Fibroblast of mammary gland (primary cell): Measurements from ENCODE around the gene ASPRV1.
A peak's percentile ranks its signal among the peaks of the same experiment; 100 is the strongest.

Experiments
- DNase-seq: peaks from one replicate; pipeline ENCODE4 v3.0.0-alpha.2; 2010; ENCODE audit warnings: low read depth
- H3K4me3 ChIP-seq: 2 replicates; pipeline ENCODE4 v1.5.1; 2011; ENCODE audit warnings: low read depth, mild to moderate bottlenecking, low read length, moderate library complexity; ENCODE audit not compliant: control insufficient read depth
- TF ChIP-seq, protein P1 (sequence below): conservative IDR thresholded peaks from 2 replicates; pipeline ENCODE4 v1.5.1; 2011; ENCODE audit warnings: low read depth, low read length, inconsistent platforms; ENCODE audit not compliant: control insufficient read depth, insufficient read depth

Gene ASPRV1

DNA sequence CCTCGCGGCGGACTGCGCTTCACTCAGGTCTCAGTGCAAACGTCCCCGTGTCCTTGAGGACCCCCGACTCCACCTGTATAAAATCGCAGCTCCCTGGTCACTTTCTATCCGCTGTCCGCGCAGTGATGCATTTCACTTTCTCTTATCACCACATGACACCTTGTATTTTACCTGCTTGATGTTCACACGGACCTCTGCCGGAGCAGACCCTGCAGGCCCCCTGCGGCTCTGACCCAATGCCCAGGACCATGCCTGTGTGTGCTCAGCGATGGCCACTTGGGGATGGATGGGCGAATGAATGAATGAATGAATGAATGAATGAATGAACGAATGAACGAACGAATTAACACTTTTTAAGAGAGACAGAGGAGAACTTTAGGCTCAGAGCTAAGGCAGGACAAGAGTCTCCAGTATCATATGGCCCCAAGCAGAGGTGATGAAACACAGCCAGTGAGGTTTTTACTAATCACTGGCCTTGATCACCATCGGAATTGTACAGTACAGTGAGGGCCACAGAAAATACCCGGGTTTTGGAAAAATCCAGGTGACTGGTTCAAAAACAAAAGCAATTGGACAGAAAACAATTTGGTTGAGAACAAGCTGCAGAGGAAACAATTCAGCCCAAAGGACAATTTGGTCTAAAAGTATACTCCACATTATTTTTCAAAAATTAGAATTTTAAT is 12.3 kb downstream of the ASPRV1 start:
- DNase-seq: no peak
- H3K4me3 ChIP-seq: no peak overlapping the region
- TF ChIP-seq, protein P1, sequence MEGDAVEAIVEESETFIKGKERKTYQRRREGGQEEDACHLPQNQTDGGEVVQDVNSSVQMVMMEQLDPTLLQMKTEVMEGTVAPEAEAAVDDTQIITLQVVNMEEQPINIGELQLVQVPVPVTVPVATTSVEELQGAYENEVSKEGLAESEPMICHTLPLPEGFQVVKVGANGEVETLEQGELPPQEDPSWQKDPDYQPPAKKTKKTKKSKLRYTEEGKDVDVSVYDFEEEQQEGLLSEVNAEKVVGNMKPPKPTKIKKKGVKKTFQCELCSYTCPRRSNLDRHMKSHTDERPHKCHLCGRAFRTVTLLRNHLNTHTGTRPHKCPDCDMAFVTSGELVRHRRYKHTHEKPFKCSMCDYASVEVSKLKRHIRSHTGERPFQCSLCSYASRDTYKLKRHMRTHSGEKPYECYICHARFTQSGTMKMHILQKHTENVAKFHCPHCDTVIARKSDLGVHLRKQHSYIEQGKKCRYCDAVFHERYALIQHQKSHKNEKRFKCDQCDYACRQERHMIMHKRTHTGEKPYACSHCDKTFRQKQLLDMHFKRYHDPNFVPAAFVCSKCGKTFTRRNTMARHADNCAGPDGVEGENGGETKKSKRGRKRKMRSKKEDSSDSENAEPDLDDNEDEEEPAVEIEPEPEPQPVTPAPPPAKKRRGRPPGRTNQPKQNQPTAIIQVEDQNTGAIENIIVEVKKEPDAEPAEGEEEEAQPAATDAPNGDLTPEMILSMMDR: no peak

DNA sequence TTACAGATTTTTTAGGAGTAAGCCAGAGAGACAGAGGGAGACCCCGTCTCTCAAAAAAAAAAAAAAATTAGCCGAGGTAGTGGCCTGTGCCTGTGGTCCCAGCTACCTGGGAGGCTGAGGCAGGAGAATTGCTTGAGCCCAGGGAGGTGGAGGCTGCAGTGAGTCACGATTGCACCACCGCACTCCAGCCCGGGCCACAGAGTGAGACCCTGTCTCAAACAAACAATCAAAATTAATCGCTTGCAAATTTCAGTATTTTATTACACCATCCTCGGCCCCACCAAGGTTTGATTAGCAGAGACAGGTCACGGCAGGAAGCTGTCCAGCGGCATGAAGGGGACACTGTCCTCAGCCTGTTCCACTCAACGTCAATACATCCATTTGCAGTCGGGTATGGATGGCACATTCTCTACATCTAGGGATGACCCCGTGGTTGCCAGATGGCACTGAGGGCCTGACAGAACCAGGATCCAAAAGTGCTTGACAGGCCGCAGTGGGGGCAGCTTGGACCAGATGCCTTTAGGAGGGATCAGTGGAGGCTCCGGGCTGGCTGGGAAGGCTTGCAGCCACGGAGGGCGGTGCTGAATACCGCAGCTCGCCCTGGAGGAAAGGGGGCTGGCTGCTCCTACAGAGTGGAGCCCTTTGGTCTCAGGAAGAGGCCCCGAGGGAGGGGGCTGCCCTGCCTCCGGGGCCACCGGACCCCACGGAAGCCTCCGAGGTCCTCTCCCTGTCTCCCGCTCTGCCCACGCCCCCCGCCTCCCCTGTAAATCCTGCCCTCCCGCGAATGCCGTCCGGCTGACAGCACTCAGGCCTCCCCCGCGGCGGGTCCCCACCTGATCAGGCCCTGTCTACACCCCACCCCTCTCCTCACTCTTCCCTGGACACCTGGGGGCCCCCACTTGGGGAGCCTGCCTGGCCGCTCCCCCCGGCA is 13.1 kb downstream of the ASPRV1 start:
- TF ChIP-seq, protein P1: no peak
- H3K4me3 ChIP-seq: no peak overlapping the region
- no peak for DNase-seq

DNA sequence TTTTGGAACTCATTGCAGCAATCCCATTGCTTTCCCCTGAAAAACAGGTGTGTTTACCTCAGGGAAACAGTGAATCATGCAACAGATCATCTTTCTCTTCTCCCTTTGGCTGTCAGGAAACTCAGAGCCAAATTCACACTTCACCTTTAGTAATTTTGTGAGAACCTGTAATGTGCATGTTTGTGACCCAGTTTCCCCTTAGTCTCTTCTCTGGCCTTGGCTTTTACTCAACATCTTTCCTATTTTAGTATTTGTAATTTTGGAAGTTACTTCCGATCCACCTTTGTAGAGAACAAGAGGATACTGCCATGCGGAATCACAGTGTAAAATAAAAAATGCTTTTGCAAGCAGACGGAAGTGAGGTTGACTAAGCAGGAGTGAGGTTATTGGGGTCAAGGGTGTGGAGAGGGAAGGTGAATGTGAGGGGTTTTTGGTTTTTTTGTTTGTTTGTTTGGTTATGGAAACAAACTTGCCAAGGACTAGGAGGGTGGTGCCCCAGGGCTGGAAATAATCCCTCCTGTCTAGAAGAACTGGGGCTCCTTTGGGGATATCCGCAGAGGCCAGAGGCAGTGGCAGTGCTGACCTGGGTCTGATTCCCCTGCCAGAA is 14.0 kb downstream of the ASPRV1 start:
- H3K4me3 ChIP-seq: no peak overlapping the region
- DNase-seq: no peak
- TF ChIP-seq, protein P1: no peak

DNA sequence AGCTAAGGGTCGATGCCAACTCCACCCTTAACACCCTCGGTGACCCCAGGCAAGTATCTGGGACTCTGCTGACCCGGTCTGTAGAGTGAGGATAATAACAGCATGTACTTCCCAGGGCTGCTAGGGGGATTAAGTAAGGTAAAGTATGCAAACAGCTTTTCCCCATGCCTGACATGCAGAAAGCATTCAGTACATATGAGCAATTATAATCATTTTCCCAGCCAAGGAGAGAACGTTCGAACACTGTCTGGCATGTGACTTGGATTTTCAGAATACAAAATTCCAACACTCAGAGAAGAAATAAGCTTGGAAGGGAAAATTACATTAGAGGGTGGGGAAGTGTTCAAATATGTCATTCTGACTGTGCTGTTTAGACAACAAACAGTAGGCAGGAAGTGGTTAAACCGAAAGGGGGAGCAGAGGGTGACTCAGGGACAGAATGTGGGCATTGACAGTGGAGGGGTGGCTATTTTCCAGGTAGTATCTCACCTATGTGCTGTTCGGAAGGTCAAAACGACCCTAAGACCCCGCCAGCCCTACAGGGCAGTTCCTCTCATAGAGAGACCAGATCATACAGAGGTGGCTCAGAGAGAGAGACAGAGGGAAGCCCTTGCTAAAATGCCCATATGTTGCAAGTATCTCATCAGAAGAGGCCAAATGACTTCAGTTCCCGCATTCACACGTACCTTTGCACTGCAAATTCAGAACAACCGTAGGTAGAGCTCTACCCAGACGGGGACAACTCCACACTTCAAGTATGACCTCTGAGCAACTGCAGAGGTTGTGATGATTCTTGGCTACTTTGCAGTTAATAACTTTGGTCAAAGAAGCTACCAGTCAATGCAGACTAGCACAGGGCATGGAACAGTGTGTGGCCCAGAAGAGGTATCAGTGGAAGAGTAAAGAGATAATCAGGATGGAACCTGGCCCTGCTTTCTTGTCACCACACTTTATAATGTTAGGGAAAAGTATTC is 14.8 kb downstream of the ASPRV1 start:
- TF ChIP-seq, protein P1: no peak
- peak; percentile 64 for DNase-seq
- H3K4me3 ChIP-seq: no peak overlapping the region

DNA sequence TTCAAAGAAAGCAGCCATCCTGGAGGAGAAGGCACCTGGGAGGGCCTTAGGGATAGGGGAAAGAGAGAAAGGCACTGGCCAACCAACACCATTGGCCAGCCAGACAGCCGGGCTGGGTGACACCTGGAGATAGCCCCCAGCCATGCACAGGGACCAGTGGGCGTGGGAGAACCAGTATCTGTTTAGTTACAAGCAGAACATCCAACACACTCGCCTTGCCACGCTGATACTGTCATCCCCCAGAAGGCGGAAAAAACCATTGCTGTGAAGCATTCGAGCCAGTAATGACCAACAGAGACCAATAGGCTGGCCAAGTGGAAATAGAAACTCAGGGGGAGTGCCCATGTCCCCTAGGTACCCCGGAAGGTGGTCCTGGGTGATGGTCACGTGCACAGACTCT is 15.5 kb downstream of the ASPRV1 start:
- TF ChIP-seq, protein P1: no peak
- DNase-seq: no peak

DNA sequence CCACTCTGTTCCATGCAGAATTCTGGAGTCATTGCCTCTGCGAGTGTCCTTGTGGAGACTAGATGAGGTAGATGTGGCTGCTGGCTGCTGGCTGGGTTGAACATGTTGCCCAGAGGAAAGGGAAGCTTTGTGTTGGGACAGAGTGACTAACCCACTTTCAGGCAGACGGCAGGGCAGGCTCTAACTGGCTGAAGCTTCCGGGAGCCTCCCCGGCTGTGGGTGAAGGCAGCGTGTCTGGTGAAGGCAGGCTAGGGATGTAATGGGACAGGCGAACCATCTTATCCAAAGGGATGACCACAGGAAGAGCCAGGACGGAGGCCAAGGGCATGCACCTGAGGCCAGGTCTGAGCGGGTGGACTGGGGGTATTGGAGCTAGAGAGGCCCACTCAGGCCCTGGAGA is 16.0 kb downstream of the ASPRV1 start:
- TF ChIP-seq, protein P1: no peak
- no peak overlapping the region for H3K4me3 ChIP-seq
- DNase-seq: no peak

More for the DNA sequence above, 15.5 kb downstream of the ASPRV1 start:
- no peak overlapping the region for H3K4me3 ChIP-seq
